Bronchial epithelial cell (primary cell): ENCODE results near the gene HCFC1R1. TPM values are rescaled to one million over a fixed set of nuclear protein-coding genes. Genes with fewer than 3 reads are reported as not detected.
A peak's percentile ranks its signal among the peaks of the same experiment; 100 is the strongest.

Experiments used
- DNase-seq: peaks from one replicate; pipeline ENCODE4 v3.0.0-alpha.2; 2010; ENCODE audit warnings: low read depth
- FAIRE-seq: peaks from 2 replicates; lab custom pipeline; 2011; peaks lifted over from hg19 to GRCh38; lab: Jason Lieb, UNC
- H3K27me3 ChIP-seq: 2 replicates; pipeline ENCODE4 v1.5.1; 2011; ENCODE audit warnings: low read length; ENCODE audit not compliant: control insufficient read depth, insufficient read depth
- H3K36me3 ChIP-seq: 2 replicates; pipeline ENCODE4 v1.5.1; 2011; ENCODE audit warnings: low read length; ENCODE audit not compliant: control insufficient read depth, insufficient read depth
- H3K4me3 ChIP-seq: 2 replicates; pipeline ENCODE4 v1.5.1; 2011; ENCODE audit warnings: mild to moderate bottlenecking, low read depth, low read length, control low read depth
- total RNA-seq: library from RNA; depleted of rRNA; stranded (reverse); fragments of >200 nt; gene quantifications from 2 replicates; pipeline ENCODE4 v1.2.1, GENCODE V29; 2014
- TF ChIP-seq, protein P1 (sequence below): IDR thresholded peaks from 2 replicates; pipeline ENCODE4 v1.5.1; 2011; ENCODE audit warnings: mild to moderate bottlenecking, moderate library complexity, low read length, control low read depth, inconsistent platforms; ENCODE audit not compliant: insufficient read depth, severe bottlenecking

Gene HCFC1R1
- total RNA-seq, 1 donor from 2014 or later: 1.1 TPM

DNA sequence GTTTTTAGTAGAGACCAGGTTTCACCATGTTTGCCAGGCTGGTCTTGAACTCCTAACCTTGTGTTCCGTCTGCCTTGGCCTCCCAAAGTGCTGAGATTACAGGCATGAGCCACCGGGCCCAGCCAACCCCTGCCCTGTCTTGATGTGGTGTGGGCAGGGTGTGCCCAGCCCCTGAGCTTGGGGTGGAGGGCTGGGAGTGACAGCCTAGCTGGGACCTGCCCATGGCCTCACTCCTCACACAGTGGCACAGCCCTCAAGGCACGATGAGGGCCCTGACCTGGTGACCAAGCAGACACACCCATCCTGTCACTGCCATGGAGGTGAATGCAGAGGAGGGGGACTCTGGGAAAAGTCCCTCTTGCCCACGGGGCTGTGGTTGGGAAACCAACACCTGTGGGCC is 44.7 kb upstream of the HCFC1R1 start:
- no peak overlapping the region for H3K4me3 ChIP-seq
- DNase-seq: no peak
- H3K27me3 ChIP-seq: no peaks in the 10 kb centered on the region
- TF ChIP-seq, protein P1, sequence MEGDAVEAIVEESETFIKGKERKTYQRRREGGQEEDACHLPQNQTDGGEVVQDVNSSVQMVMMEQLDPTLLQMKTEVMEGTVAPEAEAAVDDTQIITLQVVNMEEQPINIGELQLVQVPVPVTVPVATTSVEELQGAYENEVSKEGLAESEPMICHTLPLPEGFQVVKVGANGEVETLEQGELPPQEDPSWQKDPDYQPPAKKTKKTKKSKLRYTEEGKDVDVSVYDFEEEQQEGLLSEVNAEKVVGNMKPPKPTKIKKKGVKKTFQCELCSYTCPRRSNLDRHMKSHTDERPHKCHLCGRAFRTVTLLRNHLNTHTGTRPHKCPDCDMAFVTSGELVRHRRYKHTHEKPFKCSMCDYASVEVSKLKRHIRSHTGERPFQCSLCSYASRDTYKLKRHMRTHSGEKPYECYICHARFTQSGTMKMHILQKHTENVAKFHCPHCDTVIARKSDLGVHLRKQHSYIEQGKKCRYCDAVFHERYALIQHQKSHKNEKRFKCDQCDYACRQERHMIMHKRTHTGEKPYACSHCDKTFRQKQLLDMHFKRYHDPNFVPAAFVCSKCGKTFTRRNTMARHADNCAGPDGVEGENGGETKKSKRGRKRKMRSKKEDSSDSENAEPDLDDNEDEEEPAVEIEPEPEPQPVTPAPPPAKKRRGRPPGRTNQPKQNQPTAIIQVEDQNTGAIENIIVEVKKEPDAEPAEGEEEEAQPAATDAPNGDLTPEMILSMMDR: no peak
- no peak for FAIRE-seq
- no peaks in the 10 kb centered on the region for H3K36me3 ChIP-seq

DNA sequence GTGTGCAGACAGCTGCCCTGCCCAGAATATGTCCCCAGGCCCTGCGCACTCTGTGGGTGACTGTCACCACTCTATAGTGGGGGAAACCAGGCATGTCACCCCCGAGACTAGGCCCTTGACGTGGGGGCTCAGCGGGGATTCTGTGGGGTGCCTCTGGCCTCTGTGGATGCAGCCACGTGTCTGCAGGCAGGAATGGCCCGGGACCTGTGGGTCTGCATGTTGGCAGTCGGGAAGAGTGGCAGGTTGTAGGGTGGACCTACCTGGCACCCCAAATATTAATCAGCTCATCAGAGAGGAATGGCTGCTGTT is 42.7 kb upstream of the HCFC1R1 start:
- TF ChIP-seq, protein P1: no peak
- DNase-seq (no peak), FAIRE-seq (no peak)
- no peaks in the 10 kb centered on the region for H3K27me3 ChIP-seq
- H3K36me3 ChIP-seq: no peaks in the 10 kb centered on the region
- H3K4me3 ChIP-seq: peak overlapping the region; percentile 16

DNA sequence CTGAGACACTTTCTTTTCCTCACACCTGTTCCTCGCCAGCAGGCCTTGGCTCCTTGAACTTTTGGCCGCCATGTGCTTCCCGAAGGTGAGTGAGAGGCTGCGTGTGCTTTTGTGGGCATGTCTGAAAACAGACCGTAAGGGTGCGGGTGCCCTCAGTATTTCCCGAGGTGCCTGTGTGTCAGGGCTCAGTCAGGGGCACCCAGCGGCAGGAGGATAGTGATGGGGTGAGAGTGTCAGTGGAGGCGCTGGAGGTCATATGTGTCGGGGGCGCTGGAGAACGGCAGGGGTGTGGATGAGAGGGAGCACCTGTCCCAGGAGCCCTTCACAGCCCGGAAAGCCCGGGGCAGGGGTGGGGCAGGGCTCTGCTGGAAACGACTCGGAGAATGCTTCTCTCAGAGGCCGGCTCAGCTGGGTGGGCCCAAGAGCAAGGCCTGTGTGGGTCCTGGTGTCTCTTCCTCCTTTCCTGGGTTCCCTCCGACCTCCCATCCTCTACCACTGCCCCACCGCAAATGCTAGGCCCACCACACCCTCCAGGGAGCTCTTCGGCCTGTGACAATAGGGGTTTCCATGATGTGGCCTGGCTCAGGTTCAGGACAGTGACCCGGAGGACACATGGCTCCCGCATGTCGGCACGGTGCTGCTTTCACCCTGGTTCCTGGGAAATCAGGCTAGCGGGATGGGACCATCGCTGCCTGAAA is 42.1 kb upstream of the HCFC1R1 start:
- TF ChIP-seq, protein P1: no peak
- H3K4me3 ChIP-seq: peak overlapping the region; percentile 16
- H3K36me3 ChIP-seq: no peaks in the 10 kb centered on the region
- no peaks in the 10 kb centered on the region for H3K27me3 ChIP-seq
- FAIRE-seq (no peak), DNase-seq (no peak)

DNA sequence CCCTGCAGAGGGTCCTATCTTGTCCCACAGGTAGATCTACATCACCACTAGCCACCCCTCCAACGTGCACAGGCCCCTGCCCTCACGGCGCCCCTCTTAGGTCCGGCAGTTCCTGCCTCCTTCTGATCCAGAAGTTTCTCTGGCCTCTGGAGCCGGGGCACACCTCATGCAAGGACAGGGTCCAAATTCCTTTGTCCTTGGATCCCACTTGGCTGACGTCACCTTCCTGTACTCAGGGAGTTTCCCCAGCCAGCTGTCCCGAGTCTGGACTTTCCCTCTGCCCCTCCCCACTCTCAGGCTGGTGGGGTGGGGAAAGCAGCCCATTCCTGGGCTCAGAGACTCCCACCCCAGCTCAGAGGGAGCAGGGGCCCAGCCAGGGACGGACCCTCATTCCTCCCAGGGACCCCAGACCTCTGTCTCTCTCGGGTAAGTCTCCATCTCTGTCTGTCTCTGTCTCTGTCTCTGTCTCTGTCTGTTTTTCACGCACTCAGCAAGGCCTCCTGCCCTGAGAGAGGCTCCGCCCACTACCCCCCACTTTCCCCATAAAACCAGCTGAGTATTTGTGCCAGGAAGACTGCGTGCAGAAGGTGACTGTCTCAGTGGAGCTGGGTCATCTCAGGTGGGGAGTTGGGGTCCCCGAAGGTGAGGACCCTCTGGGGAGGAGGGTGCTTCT is 41.5 kb upstream of the HCFC1R1 start, which contains the start of gene IL32:
Gene IL32, plus strand, starts transcription at position 572 of the 673 bp plus-strand sequence. CDS start 172 bp downstream, outside the sequence.
- FAIRE-seq (no peak), DNase-seq (peak; percentile 78)
- TF ChIP-seq, protein P1: no peak
- H3K4me3 ChIP-seq: peak within 1 kb of the TSS; percentile 16
- no peaks in the 10 kb centered on the region for H3K36me3 ChIP-seq
- no peaks in the 10 kb centered on the region for H3K27me3 ChIP-seq

DNA sequence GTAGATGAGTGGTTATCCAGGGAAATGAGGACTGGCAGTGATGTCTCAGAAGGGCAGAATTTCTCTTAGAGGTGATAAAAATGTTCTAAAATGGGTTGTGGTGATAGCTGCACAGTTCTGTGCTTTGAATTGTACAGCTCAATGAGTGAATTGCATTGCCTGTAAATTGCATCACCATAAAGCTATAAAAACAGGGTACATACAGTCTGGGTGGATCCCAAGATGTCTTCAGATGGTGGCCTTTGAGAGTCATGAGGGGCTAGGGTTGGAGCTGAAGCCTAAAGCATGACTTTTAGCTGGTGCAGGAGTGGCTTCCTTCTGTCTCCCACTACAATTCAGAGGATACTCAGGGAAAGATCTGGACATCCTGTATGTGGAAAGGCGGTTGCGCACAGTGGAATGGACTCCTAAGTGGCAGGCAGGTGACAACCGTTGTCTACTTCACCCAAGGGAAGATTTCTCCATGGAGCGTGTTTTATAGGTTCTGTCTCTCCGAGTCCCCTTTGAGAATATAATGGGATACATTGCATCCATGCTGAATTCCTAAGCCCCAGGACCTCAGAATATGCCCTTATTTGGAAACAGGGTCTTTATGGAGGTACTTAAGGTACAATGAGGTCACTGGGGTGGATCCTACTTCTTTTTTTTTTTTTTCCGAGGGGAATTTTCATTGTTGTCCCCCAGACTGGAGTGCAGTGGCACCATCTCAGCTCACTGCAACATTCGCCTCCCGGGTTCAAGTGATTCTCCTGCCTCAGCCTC is 40.1 kb upstream of the HCFC1R1 start:
- DNase-seq (no peak), FAIRE-seq (no peak)
- Histone ChIP-seq H3K4me3 (no peak overlapping the region), H3K27me3 (no peaks in the 10 kb centered on the region), H3K36me3 (no peaks in the 10 kb centered on the region)
- TF ChIP-seq, protein P1: no peak
